Gastrocnemius medialis (tissue), 4 donors: Measurements from ENCODE around the gene PFKFB1.

ENCODE experiments used
- POLR2A ChIP-seq, 2 donors: fragments of 450-650 bp; IDR thresholded peaks; one replicate each; pipeline ENCODE4 v1.6.1; 2017; ENCODE audit warnings: antibody characterized with exemption in 2 of 2, mild to moderate bottlenecking in 2 of 2, moderate library complexity in 2 of 2
- TF ChIP-seq, protein P1 (sequence below), 5 experiments: fragments of 450-650 bp in 3 of 5; fragments of 200-600 bp in 2 of 5; sonication (generic) in 2 of 5; IDR thresholded peaks in 4 of 5; conservative IDR thresholded peaks in 1 of 5; 1 replicate in 4 of 5; 2 replicates in 1 of 5; pipeline ENCODE4 v1.5.1; 2016 to 2019; ENCODE audit warnings: antibody characterized with exemption in 5 of 5, mild to moderate bottlenecking in 3 of 5, moderate library complexity in 3 of 5

DNA sequence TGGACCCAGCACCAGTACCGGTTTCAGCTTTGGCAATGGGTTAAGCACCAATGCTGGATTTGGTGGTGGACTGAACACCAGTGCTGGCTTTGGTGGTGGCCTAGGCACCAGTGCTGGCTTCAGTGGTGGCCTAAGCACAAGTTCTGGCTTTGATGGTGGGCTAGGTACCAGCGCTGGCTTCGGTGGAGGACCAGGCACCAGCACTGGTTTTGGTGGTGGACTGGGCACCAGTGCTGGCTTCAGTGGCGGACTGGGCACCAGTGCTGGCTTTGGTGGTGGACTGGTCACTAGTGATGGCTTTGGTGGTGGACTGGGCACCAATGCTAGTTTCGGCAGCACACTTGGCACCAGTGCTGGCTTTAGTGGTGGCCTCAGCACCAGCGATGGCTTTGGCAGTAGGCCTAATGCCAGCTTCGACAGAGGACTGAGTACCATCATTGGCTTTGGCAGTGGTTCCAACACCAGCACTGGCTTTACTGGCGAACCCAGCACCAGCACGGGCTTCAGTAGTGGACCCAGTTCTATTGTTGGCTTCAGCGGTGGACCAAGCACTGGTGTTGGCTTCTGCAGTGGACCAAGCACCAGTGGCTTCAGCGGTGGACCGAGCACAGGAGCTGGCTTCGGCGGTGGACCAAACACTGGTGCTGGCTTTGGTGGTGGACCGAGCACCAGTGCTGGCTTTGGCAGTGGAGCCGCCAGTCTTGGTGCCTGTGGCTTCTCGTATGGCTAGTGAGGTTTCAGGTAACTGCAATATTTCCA, 63.5 kb downstream of the PFKFB1 start:
- TF ChIP-seq, protein P1, sequence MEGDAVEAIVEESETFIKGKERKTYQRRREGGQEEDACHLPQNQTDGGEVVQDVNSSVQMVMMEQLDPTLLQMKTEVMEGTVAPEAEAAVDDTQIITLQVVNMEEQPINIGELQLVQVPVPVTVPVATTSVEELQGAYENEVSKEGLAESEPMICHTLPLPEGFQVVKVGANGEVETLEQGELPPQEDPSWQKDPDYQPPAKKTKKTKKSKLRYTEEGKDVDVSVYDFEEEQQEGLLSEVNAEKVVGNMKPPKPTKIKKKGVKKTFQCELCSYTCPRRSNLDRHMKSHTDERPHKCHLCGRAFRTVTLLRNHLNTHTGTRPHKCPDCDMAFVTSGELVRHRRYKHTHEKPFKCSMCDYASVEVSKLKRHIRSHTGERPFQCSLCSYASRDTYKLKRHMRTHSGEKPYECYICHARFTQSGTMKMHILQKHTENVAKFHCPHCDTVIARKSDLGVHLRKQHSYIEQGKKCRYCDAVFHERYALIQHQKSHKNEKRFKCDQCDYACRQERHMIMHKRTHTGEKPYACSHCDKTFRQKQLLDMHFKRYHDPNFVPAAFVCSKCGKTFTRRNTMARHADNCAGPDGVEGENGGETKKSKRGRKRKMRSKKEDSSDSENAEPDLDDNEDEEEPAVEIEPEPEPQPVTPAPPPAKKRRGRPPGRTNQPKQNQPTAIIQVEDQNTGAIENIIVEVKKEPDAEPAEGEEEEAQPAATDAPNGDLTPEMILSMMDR (IDR thresholded peaks at IDR 0.05 in 4 of 5, conservative IDR thresholded peaks at IDR 0.05 in 1 of 5), result no peak
- no peak for TF ChIP-seq POLR2A (IDR thresholded peaks at IDR 0.05)
